H54 (cell line): ENCODE measurements around the gene OLFM2.
"Not testable (repeated sequence)": the region's sequence is repeated elsewhere in the genome, so short reads cannot be mapped to it uniquely, and the experiment has no call there.

Experiments used
- DNase-seq: peaks from one replicate; pipeline ENCODE4 v3.0.0; 2011; ENCODE audit warnings: low spot score, mixed read lengths; ENCODE audit not compliant: insufficient read length
- FAIRE-seq: peaks from 3 replicates; lab custom pipeline; 2011; peaks lifted over from hg19 to GRCh38; lab: Jason Lieb, UNC
- POLR2A ChIP-seq: IDR thresholded peaks from 2 replicates; pipeline ENCODE4 v1.6.1; 2011; ENCODE audit warnings: low read depth, mild to moderate bottlenecking, low read length

The OLFM2 gene

DNA sequence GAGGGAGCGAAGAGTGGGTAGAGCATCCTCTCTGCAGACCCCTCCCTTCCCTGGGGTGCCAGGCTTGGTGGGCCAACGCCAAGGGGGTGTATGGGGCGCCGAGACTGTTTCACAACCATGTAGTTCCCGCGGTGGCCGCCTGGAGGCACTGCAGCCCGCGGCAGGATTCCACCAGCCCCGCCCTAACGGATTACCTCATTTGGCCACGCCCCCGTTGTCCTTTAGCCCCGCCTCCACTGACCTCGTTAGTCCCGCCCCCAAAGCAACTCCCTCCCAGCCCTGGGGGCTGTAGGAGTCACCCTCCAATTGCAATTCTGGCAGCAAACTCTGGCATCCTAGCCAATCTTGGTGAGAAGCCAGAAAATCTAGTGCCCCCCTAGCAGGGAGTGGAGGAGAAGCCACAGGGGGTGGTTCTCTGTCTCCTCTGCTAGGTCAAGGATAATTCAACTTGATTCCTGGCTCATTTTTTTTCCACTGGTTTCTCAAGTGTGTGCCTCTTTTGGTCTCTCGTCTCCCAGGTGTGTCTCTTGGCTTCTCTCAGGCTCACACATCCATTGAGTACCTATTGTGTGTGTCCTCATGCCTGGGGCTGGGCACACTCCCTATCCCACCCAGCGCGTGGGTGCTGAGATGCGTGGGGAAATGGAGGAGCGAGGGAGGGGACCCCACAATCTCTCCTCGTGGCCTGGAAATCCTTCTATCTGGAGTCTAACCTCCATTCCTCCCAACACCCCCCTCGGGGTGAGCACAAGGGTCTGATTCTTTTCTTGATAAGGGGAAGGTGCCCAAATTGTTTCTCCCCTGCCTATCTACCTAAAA lies 2.0 kb downstream of the OLFM2 start:
- TF ChIP-seq POLR2A: no peak
- DNase-seq (peak; percentile 85), FAIRE-seq (no peak)

DNA sequence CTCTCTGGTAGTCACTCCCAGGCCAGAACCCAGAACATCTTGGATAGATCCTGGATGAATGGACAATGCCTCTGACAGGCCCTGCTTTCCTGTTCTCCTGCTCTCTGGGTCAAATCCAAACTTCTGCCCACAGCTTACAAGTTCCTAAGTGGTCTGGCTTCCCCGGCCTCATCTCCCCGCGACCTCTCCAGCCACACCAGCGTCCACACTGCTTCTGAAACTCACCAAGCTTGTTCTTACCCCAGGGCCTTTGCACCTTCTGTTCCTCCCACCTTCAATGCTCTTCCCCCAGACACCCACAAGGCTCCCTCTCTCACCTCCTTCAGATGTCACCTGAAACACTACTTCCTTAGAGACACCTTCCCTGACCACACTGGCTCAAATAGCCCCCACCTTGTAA lies 3.5 kb downstream of the OLFM2 start:
- TF ChIP-seq POLR2A: no peak
- FAIRE-seq (no peak), DNase-seq (no peak)

DNA sequence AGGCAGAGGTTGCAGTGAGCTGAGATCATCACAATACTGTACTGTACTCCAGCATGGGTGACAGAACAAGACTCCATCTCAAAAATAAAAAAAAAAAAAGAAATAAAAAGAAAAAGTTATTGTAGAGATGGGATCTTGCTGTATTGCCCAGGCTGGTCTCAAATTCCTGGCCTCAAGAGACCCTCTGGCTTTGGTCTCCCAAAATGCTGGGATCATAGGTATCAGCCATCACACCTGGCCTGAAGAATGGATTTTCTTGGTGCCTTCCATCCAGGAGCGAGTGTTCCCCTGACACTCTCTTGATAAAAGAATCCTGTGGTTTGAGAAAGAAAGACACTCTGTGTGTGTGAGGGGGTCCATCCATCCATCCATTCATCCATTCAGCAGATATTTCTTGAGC lies 4.7 kb downstream of the OLFM2 start:
- FAIRE-seq (no peak), DNase-seq (no peak)
- TF ChIP-seq POLR2A: no peak

DNA sequence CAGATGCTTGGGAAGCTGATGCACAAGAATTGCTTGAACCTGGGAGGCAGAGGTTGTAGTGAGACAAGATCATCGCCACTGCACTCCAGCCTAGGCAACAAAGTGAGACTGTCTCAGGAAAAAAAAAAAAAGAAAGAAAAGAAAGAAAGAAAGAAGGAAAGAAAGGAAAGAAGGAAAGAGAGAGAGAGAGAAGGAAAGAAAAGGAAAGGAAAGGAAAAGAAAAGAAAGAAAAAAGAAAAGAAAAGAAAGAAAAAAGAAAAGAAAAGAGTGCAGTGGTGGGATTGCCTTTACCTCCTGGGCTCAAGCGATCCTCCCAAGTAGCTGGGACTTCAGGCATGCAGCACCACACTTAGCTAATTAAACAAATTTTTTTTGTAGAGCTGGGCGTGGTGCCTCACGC lies 12.9 kb downstream of the OLFM2 start:
- DNase-seq: no peak
- no peak for FAIRE-seq
- no peak for TF ChIP-seq POLR2A

DNA sequence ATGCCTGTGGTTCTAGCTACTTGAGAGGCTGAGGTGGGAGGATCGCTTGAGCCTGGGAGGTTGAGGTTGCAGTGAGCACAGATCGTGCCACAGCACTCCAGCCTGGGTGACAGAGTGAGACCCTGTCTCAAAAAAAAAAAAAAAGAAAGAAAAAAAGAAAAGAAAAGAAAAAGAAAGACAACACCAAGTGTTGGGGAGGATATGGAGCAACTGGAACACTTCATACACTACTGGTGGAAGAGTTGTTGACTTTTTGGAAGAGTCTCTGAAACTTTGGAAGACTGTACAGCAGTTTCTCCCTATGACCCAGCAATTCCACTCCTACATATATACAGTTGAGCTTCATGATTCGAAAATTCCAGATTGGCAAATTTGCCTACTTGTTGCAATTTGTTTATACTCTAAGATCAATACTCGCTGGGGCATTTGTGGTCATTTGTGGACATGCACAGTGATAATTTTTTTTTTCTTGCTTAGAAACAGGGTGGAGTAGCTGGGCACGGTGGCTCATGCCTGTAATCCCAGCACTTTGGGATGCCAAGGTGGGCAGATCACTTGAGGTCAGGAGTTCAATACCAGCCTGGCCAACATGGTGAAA lies 13.4 kb downstream of the OLFM2 start:
- FAIRE-seq, DNase-seq: not testable (repeated sequence)

DNA sequence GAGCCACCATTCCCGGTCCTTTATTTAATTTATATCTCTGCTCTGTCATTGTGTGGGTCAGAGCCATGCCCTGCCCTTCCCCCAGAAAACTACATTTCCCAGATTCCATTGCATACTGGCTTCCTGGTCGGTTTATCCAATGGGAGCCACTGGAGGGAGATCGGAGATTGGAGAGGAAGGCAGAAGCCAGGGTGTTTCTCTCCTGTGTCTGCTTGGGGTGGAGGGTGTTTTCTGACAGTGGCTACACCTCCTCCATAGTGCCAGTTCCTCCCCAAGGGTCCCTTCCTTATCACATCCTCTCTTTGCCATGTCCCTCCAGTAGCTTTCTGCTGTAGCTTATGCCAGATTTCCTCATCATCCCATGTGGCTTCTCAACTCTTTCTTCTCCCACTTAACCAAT lies 19.0 kb downstream of the OLFM2 start:
- no peak for TF ChIP-seq POLR2A
- DNase-seq (peak; percentile 93), FAIRE-seq (peak; percentile 68)

DNA sequence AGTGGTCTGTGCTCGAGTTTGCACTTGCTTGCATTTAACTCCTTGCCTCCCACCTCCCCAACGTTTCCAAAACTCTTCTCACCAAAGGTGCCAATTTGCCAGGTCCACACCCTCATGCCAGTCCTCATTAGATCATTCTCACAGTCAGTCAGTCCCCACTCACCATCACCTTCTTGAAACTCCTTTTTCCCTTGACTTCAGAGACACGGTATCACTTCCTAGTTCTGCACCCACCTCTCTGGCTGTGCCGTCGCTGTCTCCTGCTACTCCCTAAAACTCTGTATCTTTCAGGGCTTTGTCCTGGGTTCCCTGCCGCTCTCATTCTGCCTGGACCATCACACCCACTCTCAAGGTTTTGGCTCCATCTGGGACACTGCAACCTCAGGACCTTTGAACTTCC lies 19.6 kb downstream of the OLFM2 start:
- FAIRE-seq: no peak
- TF ChIP-seq POLR2A: no peak
- no peak for DNase-seq

DNA sequence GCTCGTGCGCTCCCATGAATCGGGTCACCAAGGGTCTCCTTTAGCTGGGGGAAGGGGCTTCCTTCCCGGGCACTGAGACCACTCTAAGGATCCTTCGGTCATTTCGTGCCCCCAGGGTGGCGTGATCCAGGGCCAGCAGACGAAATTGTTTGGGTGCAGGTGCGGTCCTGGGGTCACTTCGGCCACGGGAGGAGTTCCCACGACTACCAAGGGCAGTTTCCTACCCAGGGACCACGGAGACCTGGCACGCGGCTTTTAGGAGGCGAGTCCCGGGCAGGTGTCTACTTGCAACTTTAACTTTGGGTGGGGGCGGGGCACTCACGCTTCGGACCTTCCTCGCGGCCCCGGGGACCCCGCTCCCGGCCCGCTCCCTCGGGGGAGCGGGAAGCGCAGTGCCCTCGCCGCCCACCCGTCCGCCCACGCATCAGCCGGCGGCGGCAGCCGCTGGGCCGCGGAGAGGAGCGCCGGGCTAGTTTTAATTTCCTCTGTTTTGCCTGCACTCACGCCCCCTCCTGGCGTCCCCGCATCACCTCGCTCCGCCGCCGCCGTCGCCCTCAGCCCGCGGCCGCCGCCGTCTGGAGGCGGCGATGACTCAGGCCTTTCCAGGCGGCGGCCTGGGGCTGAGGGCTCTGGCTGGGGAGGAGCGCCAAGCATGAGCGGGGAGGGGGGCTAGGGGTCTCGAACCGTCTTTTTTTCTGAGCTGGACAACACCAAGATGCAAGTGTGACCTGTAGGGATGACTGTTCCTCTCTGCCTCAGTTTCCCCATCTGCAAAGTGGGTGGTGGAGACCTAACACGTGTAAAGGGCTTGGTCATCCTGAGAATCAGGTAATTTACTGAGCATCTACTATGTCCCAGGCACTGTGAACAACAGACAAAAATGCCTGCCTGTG lies 21.8 kb downstream of the OLFM2 start:
- DNase-seq: peak; percentile 92
- no peak for FAIRE-seq

DNA sequence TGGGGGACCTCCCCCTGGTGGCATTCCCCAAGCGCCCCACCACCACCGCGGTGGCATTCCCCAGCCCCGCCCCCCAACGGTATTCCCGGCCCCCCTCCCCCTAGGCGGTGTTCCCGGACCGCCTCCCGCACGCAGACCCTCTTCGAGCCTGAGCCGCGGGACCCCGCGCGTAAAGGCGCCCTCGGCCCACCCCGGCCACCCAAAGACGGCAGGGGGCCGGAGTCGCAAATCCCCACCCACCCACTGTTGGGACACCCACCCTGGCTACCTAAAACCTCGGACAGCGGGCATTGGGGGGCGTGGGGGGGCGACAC lies 22.4 kb downstream of the OLFM2 start:
- no peak for DNase-seq
- no peak for FAIRE-seq
- TF ChIP-seq POLR2A: no peak

More for the DNA sequence above, 21.8 kb downstream of the OLFM2 start:
- no peak for TF ChIP-seq POLR2A

DNA sequence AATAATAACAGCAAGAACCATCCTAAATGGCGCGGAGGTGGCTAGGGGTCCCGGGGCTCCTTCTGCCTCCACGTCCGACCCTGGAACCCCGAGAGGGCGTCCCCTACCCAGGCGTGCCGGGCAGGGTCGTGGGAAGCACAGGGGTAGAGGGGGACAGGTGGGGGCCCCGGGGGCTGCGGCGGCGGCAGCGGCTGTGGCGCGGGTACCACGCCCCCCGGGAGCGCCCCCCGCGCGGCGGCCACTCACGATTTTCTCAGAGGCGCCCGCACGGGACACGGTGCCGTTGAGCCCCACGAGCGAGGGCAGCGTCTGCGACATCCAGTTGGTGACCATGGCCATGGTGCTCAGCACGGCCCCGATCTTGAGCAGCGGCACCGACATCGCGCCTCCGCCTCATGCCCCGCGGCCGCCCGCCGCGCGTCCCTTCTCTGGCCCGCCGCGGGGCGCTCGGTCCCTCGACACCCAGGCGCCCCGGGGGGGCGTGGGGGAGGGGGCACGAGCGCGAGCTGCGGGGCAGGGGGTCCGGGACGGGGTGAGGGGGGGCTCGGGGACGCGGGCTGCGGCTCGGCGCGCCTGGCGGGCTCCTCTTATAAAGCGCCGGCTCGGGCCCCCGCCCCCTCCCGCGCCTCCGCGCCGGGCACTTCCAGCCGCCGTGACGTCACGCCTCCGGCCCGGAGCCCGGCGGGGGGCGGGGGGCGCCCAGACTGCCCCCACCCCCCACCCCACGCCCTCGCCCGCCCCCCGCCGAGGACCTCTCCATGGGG lies 22.9 kb downstream of the OLFM2 start:
- DNase-seq (no peak), FAIRE-seq (no peak)
- TF ChIP-seq POLR2A: no peak

DNA sequence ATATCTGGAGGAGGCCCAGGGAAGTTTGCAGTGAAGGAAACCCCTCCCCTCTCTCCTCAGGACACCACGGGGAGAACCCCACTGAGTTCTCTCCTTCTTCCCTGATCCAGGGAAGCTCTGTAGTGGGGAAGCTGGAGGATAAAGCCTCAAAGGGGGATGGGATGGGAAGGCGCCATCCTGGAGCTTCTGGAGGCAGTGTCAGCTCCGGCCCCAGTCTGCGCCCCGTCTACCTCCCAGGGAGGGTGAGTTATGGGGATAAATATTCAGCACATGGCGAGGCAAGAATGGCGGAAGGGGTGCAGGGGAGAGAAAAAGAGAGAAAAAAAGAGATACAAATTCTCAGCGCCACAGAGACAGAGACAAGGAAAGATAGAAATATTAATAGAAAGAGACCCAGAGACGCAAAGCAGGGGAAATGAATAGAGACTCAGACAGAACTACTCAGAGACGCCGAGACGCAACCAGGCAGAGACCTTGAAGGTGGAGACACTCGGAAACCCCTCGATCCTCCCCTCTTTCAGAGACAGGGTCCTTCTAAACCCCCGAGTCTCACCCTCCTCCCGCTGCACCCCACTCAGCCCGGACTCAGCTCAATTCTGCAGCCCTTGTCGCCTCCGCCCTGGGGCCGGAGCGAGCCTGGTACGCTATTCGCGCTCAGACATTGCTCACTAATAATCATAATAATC lies 23.6 kb downstream of the OLFM2 start:
- DNase-seq (no peak), FAIRE-seq (no peak)
- no peak for TF ChIP-seq POLR2A

DNA sequence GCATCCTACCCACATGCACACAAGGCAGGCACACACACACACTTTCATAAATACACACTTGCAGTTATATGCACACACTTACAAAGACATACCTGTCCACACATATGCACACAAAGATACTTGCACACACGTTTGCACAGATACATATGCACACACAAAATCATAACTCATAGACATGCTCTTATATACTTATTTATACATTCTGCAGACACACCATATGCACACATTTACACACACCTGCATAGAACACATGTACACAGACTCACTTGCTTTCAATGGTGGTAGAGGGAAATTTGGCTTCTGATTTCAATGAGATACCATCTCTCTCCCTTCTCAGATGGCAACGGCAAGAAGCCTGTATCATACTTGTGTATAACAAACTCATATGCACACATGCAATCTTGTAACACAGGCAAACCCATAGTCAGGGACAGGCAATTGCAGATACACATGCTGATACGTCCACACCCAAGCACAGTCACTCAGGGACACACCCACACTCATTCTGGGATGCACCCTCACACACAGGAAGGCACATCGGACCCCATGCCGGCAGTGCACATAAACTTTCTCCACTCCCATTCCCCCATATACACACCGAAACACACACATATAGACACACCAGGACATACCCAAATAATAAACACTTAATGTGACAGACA lies 24.7 kb downstream of the OLFM2 start:
- DNase-seq (no peak), FAIRE-seq (no peak)
- no peak for TF ChIP-seq POLR2A
